Measurements from ENCODE around the gene COMMD2.

Gene COMMD2

GRCh38 chr3:149720918-149721317, 31.4 kb downstream of the COMMD2 start:
- peaks cover 19% of the 10 kb centered on the region for H3K27me3 ChIP-seq
- H3K4me3 ChIP-seq (ENCODE audit: low read depth in 1 of 2, low read length in 1 of 2), result no peak overlapping the region
- no peak overlapping the region for H3K27ac ChIP-seq
- no peaks in the 10 kb centered on the region for H3K9me3 ChIP-seq
- TF ChIP-seq, protein P1, sequence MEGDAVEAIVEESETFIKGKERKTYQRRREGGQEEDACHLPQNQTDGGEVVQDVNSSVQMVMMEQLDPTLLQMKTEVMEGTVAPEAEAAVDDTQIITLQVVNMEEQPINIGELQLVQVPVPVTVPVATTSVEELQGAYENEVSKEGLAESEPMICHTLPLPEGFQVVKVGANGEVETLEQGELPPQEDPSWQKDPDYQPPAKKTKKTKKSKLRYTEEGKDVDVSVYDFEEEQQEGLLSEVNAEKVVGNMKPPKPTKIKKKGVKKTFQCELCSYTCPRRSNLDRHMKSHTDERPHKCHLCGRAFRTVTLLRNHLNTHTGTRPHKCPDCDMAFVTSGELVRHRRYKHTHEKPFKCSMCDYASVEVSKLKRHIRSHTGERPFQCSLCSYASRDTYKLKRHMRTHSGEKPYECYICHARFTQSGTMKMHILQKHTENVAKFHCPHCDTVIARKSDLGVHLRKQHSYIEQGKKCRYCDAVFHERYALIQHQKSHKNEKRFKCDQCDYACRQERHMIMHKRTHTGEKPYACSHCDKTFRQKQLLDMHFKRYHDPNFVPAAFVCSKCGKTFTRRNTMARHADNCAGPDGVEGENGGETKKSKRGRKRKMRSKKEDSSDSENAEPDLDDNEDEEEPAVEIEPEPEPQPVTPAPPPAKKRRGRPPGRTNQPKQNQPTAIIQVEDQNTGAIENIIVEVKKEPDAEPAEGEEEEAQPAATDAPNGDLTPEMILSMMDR (IDR thresholded peaks at IDR 0.05), result no peak
- H3K4me1 ChIP-seq (ENCODE audit: control insufficient read depth in 1 of 2, insufficient read depth in 1 of 2, low read depth in 1 of 2, low read length in 1 of 2), result no peaks in the 10 kb centered on the region
- no peaks in the 10 kb centered on the region for H3K36me3 ChIP-seq

GRCh38 chr3:149717391-149718056, 34.8 kb downstream of the COMMD2 start:
- no peak overlapping the region for H3K27ac ChIP-seq
- no peaks in the 10 kb centered on the region for H3K9me3 ChIP-seq
- TF ChIP-seq, protein P1 (IDR thresholded peaks at IDR 0.05), result no peak
- peaks cover 5% of the 10 kb centered on the region for H3K27me3 ChIP-seq
- no peaks in the 10 kb centered on the region for H3K4me1 ChIP-seq (ENCODE audit: control insufficient read depth in 1 of 2, insufficient read depth in 1 of 2, low read depth in 1 of 2, low read length in 1 of 2)
- no peaks in the 10 kb centered on the region for H3K36me3 ChIP-seq
- H3K4me3 ChIP-seq (ENCODE audit: low read depth in 1 of 2, low read length in 1 of 2), result no peak overlapping the region

DNA sequence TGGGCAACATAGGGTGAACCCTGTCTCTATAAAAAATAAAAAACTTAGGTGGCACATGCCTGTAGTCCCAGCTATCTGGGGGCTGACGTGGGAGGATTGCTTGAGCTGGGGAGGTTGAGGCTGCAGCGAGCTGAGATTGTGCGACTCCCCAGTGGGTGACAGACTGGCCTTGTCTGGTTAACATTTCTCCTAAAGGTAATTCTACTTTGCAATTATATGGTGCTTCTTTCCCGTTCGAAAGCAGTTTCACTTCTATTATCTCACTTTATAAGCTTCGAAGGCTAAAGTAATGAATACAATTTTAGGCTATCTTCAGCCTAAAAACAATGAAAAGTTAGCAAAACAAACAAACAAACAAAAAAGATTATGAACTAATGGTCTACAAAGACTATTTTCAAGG, 35.3 kb downstream of the COMMD2 start:
- TF ChIP-seq, protein P1 (IDR thresholded peaks at IDR 0.05), result no peak
- Histone ChIP-seq H3K9me3 (no peaks in the 10 kb centered on the region), H3K4me3 (ENCODE audit: low read depth in 1 of 2, low read length in 1 of 2) (no peak overlapping the region), H3K27me3 (peaks cover 10% of the 10 kb centered on the region), H3K4me1 (ENCODE audit: control insufficient read depth in 1 of 2, insufficient read depth in 1 of 2, low read depth in 1 of 2, low read length in 1 of 2) (no peaks in the 10 kb centered on the region), H3K27ac (no peak overlapping the region), H3K36me3 (no peaks in the 10 kb centered on the region)

DNA sequence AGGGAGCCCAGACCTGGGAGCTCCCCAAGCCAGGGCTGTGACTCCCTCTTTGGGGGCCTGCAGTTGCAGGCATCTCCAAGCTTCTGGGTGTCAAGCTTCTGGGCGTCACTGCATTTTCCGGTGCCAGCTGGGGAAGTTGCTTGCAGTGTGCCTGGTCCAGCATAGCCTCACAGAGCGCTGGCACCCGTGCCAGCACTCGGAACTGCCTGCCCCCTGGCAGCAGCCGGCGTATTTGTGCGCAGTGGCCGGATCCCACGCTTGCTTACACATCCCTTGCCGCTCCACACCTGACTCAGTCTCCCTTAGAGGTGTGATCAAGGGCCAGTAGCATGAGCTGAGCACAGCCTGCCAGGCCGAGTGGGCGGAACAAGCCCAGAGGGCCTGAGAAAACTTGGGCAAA, 37.0 kb downstream of the COMMD2 start:
- TF ChIP-seq, protein P1 (IDR thresholded peaks at IDR 0.05), result no peak
- H3K27me3 ChIP-seq, result peaks cover 21% of the 10 kb centered on the region
- H3K27ac ChIP-seq, result no peak overlapping the region
- no peak overlapping the region for H3K4me3 ChIP-seq (ENCODE audit: low read depth in 1 of 2, low read length in 1 of 2)
- no peaks in the 10 kb centered on the region for H3K36me3 ChIP-seq
- no peaks in the 10 kb centered on the region for H3K9me3 ChIP-seq
- no peaks in the 10 kb centered on the region for H3K4me1 ChIP-seq (ENCODE audit: control insufficient read depth in 1 of 2, insufficient read depth in 1 of 2, low read depth in 1 of 2, low read length in 1 of 2)

GRCh38 chr3:149713730-149714654, 38.3 kb downstream of the COMMD2 start:
- H3K4me3 ChIP-seq (ENCODE audit: low read depth in 1 of 2, low read length in 1 of 2), result no peak overlapping the region
- H3K27me3 ChIP-seq, result peaks cover 24% of the 10 kb centered on the region
- H3K27ac ChIP-seq, result no peak overlapping the region
- H3K4me1 ChIP-seq (ENCODE audit: control insufficient read depth in 1 of 2, insufficient read depth in 1 of 2, low read depth in 1 of 2, low read length in 1 of 2), result no peaks in the 10 kb centered on the region
- no peaks in the 10 kb centered on the region for H3K9me3 ChIP-seq
- H3K36me3 ChIP-seq, result no peaks in the 10 kb centered on the region
- TF ChIP-seq, protein P1 (IDR thresholded peaks at IDR 0.05), result no peak

Measured in neutrophil (primary cell).